ENCODE measurements around the gene ZNF469.

The ZNF469 gene

DNA sequence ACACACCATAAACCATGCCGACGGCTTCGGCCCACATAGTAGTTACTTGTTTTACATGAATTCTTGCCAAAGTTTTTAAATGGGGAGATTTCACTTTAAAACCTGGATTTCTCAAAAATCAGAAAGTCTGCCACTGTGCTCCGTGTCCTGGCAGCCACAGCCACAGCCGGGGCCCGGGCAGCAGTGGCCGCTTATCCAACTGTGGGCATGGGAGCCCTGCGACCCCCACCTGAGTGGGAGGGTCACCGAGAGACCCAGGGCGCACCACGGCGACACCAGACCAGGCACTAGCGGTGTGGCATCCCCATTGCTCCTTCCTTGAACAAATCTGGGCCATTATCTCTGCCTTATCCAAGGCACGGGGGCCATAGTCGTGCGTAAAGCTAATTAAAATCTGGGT is 30.0 kb downstream of the ZNF469 start:
- Histone ChIP-seq H3K4me3 (ENCODE audit: low read depth in 1 of 2, low read length in 2 of 2) (no peak overlapping the region), H3K27ac (ENCODE audit: low read depth, low read length) (no peak overlapping the region), H3K9me3 (ENCODE audit: low read length) (no peaks in the 10 kb centered on the region), H3K9ac (ENCODE audit: low read length) (no peak overlapping the region), H3K36me3 (ENCODE audit: insufficient read depth, low read length) (no peaks in the 10 kb centered on the region), H3K4me1 (ENCODE audit: insufficient read depth, low read length) (no peaks in the 10 kb centered on the region), H3K27me3 (ENCODE audit: control insufficient read depth in 1 of 2, insufficient read depth in 2 of 2, low read length in 2 of 2) (no peaks in the 10 kb centered on the region)

DNA sequence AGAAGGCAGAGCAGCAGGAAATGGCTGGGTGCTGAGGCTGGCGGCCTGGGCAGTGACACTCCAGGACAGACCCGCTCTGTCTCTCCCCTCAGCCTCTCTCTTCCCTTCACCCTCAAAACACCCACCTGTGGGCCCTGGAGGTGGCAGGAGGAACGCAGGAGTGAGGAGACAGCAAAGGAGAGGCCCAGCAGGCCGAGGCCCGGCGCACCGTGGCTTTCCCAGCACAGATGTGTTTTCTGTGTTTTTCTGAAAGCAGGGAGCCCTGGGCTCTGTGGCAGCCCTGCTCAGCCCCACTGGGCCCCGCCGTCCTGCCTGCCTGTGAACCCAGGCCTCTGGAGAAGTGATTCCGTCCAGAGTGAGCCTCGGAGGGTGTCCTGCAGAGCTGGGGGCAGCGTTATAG is 30.5 kb downstream of the ZNF469 start:
- Histone ChIP-seq H3K36me3 (ENCODE audit: insufficient read depth, low read length) (no peaks in the 10 kb centered on the region), H3K9ac (ENCODE audit: low read length) (no peak overlapping the region), H3K4me1 (ENCODE audit: insufficient read depth, low read length) (no peaks in the 10 kb centered on the region), H3K27me3 (ENCODE audit: control insufficient read depth in 1 of 2, insufficient read depth in 2 of 2, low read length in 2 of 2) (no peaks in the 10 kb centered on the region), H3K9me3 (ENCODE audit: low read length) (no peaks in the 10 kb centered on the region), H3K27ac (ENCODE audit: low read depth, low read length) (no peak overlapping the region), H3K4me3 (ENCODE audit: low read depth in 1 of 2, low read length in 2 of 2) (no peak overlapping the region)

DNA sequence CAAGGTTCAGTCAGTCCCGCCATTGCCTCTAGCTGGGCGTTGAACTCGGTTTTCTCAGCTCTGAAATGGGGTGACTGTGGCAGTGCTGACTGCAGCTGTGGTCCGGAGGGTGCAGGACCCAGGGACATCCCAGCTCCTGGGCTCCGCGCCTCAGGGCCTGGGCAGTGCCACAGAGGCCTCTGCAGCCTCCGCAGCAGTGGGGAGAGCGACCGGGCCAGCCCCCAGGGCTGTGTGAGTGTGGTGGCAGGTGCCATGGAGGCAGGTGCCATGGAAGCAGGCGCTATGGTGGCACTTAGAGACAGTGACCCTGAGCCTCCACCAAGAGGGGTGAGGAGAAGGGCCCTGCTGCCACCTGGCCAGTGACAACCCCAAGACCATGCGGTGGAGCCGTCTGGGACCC is 30.9 kb downstream of the ZNF469 start:
- Histone ChIP-seq H3K27ac (ENCODE audit: low read depth, low read length) (no peak overlapping the region), H3K9ac (ENCODE audit: low read length) (no peak overlapping the region), H3K9me3 (ENCODE audit: low read length) (no peaks in the 10 kb centered on the region), H3K27me3 (ENCODE audit: control insufficient read depth in 1 of 2, insufficient read depth in 2 of 2, low read length in 2 of 2) (no peaks in the 10 kb centered on the region), H3K36me3 (ENCODE audit: insufficient read depth, low read length) (no peaks in the 10 kb centered on the region), H3K4me3 (ENCODE audit: low read depth in 1 of 2, low read length in 2 of 2) (no peak overlapping the region), H3K4me1 (ENCODE audit: insufficient read depth, low read length) (no peaks in the 10 kb centered on the region)

DNA sequence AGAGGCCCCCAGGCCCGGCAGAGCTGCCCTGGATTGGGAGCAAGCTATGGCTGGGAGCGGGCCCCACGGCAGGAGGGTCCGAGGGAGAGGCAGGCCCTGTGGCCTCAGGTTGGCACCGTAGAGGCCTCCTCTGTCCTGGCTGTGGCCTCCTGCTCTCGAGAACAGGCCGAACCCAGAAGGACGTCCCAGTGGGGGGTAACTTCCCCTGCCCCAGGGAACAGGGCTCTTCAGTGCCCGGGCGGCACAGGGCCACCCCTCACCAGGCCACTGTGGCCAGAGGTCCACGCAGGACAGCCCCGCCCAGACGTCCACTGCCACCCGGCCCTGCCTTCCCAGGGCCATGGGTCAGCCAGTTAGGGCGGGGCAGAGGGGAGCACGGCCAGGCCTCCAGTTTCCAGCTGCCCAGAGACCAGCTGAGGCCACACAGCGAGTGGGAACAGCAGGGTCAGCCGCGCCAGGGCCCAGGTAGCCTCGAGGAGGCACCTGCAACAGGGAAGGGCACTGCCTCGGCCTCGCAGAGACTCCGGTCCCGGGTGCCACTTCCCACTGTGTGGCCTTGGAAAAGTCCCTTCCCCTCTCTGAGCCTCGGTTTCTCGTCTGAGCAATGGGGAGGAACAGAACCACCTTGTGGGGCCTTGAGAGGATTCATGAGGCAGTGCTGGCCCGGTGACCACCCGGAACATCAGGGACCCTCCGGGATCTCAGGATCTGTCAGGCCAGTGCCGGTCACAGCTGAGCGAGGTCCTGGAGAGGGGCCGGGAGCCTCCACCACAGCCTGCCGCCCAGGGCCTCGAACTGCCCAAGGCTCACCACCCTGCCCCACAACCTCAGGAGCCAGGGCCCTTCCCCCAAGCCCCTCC is 32.0 kb downstream of the ZNF469 start:
- H3K36me3 ChIP-seq (ENCODE audit: insufficient read depth, low read length): no peaks in the 10 kb centered on the region
- no peaks in the 10 kb centered on the region for H3K4me1 ChIP-seq (ENCODE audit: insufficient read depth, low read length)
- H3K9ac ChIP-seq (ENCODE audit: low read length): no peak overlapping the region
- no peaks in the 10 kb centered on the region for H3K9me3 ChIP-seq (ENCODE audit: low read length)
- no peak overlapping the region for H3K4me3 ChIP-seq (ENCODE audit: low read depth in 1 of 2, low read length in 2 of 2)
- H3K27me3 ChIP-seq (ENCODE audit: control insufficient read depth in 1 of 2, insufficient read depth in 2 of 2, low read length in 2 of 2): peaks cover 0 to 6% of the 10 kb centered on the region in 2 donors
- H3K27ac ChIP-seq (ENCODE audit: low read depth, low read length): no peak overlapping the region

DNA sequence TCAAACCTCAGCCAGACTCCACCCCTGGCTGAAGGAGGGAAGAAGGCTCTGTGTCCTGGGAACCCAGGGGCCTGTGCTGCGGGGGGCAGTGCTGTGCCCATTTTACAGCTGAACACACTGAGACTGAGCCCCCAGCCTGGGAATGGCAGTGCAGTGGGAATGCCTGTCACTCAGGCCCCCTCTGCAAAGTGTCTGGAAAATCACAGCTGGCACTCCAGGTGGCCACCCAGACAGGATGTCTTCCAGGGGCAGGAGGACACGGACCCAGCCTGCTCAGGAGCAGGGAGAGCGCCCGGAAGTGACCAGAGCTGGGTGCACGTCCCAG is 32.6 kb downstream of the ZNF469 start:
- Histone ChIP-seq H3K4me1 (ENCODE audit: insufficient read depth, low read length) (no peaks in the 10 kb centered on the region), H3K4me3 (ENCODE audit: low read depth in 1 of 2, low read length in 2 of 2) (no peak overlapping the region), H3K9me3 (ENCODE audit: low read length) (no peaks in the 10 kb centered on the region), H3K36me3 (ENCODE audit: insufficient read depth, low read length) (no peaks in the 10 kb centered on the region), H3K27ac (ENCODE audit: low read depth, low read length) (no peak overlapping the region), H3K9ac (ENCODE audit: low read length) (no peak overlapping the region), H3K27me3 (ENCODE audit: control insufficient read depth in 1 of 2, insufficient read depth in 2 of 2, low read length in 2 of 2) (peaks cover 0 to 10% of the 10 kb centered on the region in 2 donors)

DNA sequence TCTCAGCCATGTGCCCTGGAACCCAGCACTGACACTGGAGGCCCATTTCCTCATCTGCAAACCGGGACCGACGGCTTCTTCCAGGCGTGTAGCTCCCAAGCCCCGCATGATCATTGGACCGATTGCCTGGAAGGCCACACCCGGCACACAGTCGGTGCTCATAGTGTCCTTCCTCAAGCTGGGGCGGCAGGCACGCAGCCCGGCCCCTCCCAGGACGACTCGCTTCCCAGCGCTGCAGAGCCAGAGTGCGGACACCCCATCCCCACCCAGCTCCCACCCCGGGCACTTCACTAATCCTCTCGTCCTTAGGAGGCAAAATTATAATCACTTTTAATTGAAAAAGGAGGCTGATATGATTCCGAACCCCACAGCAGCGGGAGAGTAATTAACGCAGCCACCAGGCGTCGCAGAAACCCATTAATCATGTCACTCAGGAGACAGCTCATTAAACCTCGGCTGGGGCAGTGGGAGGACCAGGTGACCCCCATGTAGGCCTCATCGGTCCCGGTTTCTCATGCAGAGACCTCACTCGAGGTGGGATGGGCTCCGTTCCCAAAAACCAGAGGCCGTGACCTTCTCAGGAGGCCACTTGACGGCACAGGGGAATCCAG is 33.1 kb downstream of the ZNF469 start:
- Histone ChIP-seq H3K27me3 (ENCODE audit: control insufficient read depth in 1 of 2, insufficient read depth in 2 of 2, low read length in 2 of 2) (peaks cover 0 to 11% of the 10 kb centered on the region in 2 donors), H3K9me3 (ENCODE audit: low read length) (no peaks in the 10 kb centered on the region), H3K4me3 (ENCODE audit: low read depth in 1 of 2, low read length in 2 of 2) (no peak overlapping the region), H3K36me3 (ENCODE audit: insufficient read depth, low read length) (no peaks in the 10 kb centered on the region), H3K9ac (ENCODE audit: low read length) (no peak overlapping the region), H3K27ac (ENCODE audit: low read depth, low read length) (no peak overlapping the region), H3K4me1 (ENCODE audit: insufficient read depth, low read length) (no peaks in the 10 kb centered on the region)

DNA sequence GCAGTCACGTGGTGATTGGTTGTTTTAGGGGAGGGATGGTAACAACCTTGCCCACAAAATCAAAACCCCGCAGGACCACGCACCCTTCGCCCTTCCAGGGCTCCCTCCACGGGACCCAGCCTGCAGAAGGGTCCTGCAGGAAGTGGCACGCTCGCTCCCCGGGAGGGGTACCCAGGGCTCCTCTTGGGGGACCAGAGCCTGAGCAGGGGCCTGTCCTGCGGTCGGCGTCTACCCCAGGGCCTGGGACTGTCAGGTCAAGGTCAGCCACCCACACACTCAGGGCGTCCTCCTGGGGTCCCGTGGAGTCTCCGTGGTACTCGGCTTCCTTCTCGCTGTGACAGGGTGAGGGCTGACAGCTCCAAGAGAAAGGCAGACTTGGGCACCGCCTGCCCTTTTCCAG is 33.9 kb downstream of the ZNF469 start:
- H3K9me3 ChIP-seq (ENCODE audit: low read length): no peaks in the 10 kb centered on the region
- H3K27ac ChIP-seq (ENCODE audit: low read depth, low read length): no peak overlapping the region
- no peaks in the 10 kb centered on the region for H3K36me3 ChIP-seq (ENCODE audit: insufficient read depth, low read length)
- no peak overlapping the region for H3K9ac ChIP-seq (ENCODE audit: low read length)
- peaks cover 0 to 11% of the 10 kb centered on the region in 2 donors for H3K27me3 ChIP-seq (ENCODE audit: control insufficient read depth in 1 of 2, insufficient read depth in 2 of 2, low read length in 2 of 2)
- no peak overlapping the region for H3K4me3 ChIP-seq (ENCODE audit: low read depth in 1 of 2, low read length in 2 of 2)
- no peaks in the 10 kb centered on the region for H3K4me1 ChIP-seq (ENCODE audit: insufficient read depth, low read length)

DNA sequence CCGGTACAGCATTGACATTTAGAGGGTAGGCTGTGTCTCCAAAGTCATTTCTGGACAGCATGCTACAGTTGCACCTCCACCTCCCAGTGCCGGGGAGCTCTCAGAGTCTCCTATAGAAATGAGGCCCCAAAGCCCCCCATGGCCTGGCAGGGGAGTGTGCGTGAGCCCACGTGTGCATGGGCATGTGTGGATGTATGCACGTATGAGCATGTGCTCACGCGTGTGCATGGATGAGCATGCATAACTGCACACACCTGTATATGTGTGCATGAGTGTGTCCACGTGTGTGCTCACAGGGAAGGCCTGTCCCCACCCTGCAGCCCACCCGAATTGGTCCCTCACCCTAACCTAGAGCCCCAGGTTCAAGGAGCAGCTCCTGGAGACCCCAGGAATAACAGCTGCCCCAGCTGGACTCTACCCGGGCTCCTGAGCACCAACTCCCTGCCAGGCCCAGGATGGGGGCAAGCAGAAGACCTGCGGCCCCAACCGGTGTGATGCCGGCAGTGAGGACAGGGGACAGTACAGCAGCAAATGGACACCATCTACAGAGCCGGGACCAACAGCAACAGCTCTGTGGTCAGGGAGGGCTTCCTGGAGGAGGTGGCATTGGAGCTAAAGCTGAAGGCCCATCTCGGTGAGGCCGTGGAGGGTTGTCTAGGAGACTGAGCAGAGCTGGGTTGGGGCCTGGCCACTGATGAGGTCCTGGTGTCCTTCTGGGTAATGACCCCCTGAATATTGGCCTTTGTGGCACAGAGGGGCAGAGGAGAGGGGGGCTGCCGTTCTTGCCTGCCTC is 35.1 kb downstream of the ZNF469 start:
- peaks cover 0 to 11% of the 10 kb centered on the region in 2 donors for H3K27me3 ChIP-seq (ENCODE audit: control insufficient read depth in 1 of 2, insufficient read depth in 2 of 2, low read length in 2 of 2)
- H3K4me3 ChIP-seq (ENCODE audit: low read depth in 1 of 2, low read length in 2 of 2): no peak overlapping the region
- no peak overlapping the region for H3K27ac ChIP-seq (ENCODE audit: low read depth, low read length)
- no peak overlapping the region for H3K9ac ChIP-seq (ENCODE audit: low read length)
- H3K9me3 ChIP-seq (ENCODE audit: low read length): no peaks in the 10 kb centered on the region
- H3K4me1 ChIP-seq (ENCODE audit: insufficient read depth, low read length): no peaks in the 10 kb centered on the region
- no peaks in the 10 kb centered on the region for H3K36me3 ChIP-seq (ENCODE audit: insufficient read depth, low read length)

DNA sequence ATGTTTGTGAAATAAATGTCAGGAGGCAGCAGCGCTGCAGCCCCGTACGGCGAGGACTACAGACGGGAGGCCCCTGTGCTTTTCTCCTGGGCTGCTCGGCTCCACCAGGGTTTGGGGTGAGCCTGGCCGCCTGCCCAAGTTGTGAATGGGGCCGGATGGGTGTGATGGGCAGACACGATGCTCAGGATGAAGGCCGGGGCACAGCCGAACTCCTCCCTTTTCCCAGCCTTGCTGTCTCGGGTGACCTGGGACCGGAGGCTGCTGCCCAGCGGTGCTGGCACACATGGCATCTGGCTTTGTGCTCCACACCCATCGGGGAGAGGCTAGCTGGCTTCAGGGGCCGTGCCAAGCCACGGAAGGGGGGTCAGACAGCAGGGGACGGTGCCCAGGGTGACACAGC is 36.1 kb downstream of the ZNF469 start:
- no peak overlapping the region for H3K4me3 ChIP-seq (ENCODE audit: low read depth in 1 of 2, low read length in 2 of 2)
- H3K36me3 ChIP-seq (ENCODE audit: insufficient read depth, low read length): no peaks in the 10 kb centered on the region
- H3K27ac ChIP-seq (ENCODE audit: low read depth, low read length): no peak overlapping the region
- no peak overlapping the region for H3K9ac ChIP-seq (ENCODE audit: low read length)
- H3K9me3 ChIP-seq (ENCODE audit: low read length): no peaks in the 10 kb centered on the region
- peaks cover 0 to 11% of the 10 kb centered on the region in 2 donors for H3K27me3 ChIP-seq (ENCODE audit: control insufficient read depth in 1 of 2, insufficient read depth in 2 of 2, low read length in 2 of 2)
- no peaks in the 10 kb centered on the region for H3K4me1 ChIP-seq (ENCODE audit: insufficient read depth, low read length)

DNA sequence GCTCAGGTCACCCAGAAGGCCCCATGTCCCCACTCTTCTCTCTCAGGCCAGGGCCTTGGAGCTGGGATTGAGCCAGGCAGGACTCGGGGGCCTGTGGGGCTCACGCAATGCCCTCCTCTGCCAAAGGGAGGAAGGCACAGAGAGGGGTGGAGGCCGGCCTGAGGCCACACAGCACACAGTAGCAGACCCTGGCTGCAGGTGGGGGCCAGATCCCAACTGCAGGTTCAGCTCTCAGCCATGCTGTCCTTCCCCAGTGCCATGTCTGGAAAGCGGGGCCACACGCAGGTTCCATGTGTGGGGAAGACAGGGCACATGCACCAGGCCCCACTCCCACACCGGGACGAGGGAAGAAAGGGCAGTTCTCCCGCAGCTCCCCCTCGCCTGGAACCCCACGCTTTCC is 37.0 kb downstream of the ZNF469 start:
- Histone ChIP-seq H3K4me1 (ENCODE audit: insufficient read depth, low read length) (no peaks in the 10 kb centered on the region), H3K27me3 (ENCODE audit: control insufficient read depth in 1 of 2, insufficient read depth in 2 of 2, low read length in 2 of 2) (peaks cover 0 to 11% of the 10 kb centered on the region in 2 donors), H3K9me3 (ENCODE audit: low read length) (no peaks in the 10 kb centered on the region)

DNA sequence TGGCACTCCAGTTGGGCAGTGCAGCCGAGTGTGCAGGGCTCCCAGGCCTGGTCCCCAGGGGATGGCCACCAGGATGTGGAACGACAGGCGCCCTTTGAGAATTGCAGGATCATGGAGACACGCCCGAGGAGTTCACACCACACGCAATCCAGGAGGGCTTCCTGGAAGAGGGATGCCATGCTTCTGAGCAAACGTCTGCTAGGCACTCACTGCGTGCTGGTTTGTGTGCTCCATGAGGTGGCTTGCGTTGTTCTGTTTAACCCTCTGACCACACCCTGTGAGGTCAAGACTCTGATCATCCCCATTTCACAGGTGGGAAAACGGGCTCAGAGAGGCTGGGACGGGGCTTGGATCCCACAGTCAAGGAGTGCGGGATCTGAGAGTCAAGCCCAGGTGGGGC is 37.7 kb downstream of the ZNF469 start:
- Histone ChIP-seq H3K4me3 (ENCODE audit: low read depth in 1 of 2, low read length in 2 of 2) (no peak overlapping the region), H3K4me1 (ENCODE audit: insufficient read depth, low read length) (no peaks in the 10 kb centered on the region), H3K36me3 (ENCODE audit: insufficient read depth, low read length) (no peaks in the 10 kb centered on the region), H3K9ac (ENCODE audit: low read length) (no peak overlapping the region), H3K9me3 (ENCODE audit: low read length) (no peaks in the 10 kb centered on the region), H3K27me3 (ENCODE audit: control insufficient read depth in 1 of 2, insufficient read depth in 2 of 2, low read length in 2 of 2) (peaks cover 0 to 11% of the 10 kb centered on the region in 2 donors), H3K27ac (ENCODE audit: low read depth, low read length) (no peak overlapping the region)

More for the DNA sequence above, 37.0 kb downstream of the ZNF469 start:
- H3K27ac ChIP-seq (ENCODE audit: low read depth, low read length): no peak overlapping the region
- no peaks in the 10 kb centered on the region for H3K36me3 ChIP-seq (ENCODE audit: insufficient read depth, low read length)
- H3K4me3 ChIP-seq (ENCODE audit: low read depth in 1 of 2, low read length in 2 of 2): no peak overlapping the region
- no peak overlapping the region for H3K9ac ChIP-seq (ENCODE audit: low read length)
